Calu3 (cell line): ENCODE data around the gene FATE1. TPM values are rescaled to one million over a fixed set of nuclear protein-coding genes. Genes with fewer than 3 reads are reported as not detected.

Source experiments
- BruUV-seq: library from RNA; stranded (reverse); fragments of 400-500 nt; replicated peaks from 2 replicates; lab custom pipeline; 2021; lab: Mats Ljungman, UMichigan
- CTCF ChIA-PET: fragments of 300-600 bp; sonication (Branson Sonifier 250); formaldehyde crosslinking; loops from one replicate; lab custom pipeline; 2022; ENCODE audit warnings: antibody characterized with exemption; lab: Charles Lee
- DNase-seq: peaks from one replicate; pipeline ENCODE4 v3.0.0; 2022
- H3K27ac Mint-ChIP-seq: one replicate; pipeline ENCODE4 v1.8.0; 2022; ENCODE audit warnings: mixed read lengths; ENCODE audit not compliant: unreplicated experiment
- H3K27me3 Mint-ChIP-seq: one replicate; pipeline ENCODE4 v1.8.0; 2022; ENCODE audit warnings: mixed read lengths; ENCODE audit not compliant: unreplicated experiment
- H3K36me3 Mint-ChIP-seq: one replicate; pipeline ENCODE4 v1.8.0; 2022; ENCODE audit warnings: mild to moderate bottlenecking, moderate library complexity, mixed read lengths; ENCODE audit not compliant: insufficient read depth, unreplicated experiment
- H3K4me1 Mint-ChIP-seq: one replicate; pipeline ENCODE4 v1.8.0; 2022; ENCODE audit warnings: mild to moderate bottlenecking, low read depth, mixed read lengths; ENCODE audit not compliant: unreplicated experiment
- H3K4me3 Mint-ChIP-seq: one replicate; pipeline ENCODE4 v1.8.0; 2022; ENCODE audit warnings: mild to moderate bottlenecking, low read depth, moderate library complexity, mixed read lengths; ENCODE audit not compliant: unreplicated experiment
- H3K9me3 Mint-ChIP-seq: one replicate; pipeline ENCODE4 v1.8.0; 2022; ENCODE audit warnings: low read depth, mixed read lengths; ENCODE audit not compliant: unreplicated experiment
- CTCF ChIP-seq: fragments of 200-600 bp; IDR thresholded peaks from one replicate; pipeline ENCODE4 v1.8.0; 2022; ENCODE audit warnings: antibody characterized with exemption; ENCODE audit not compliant: unreplicated experiment
- intact Hi-C: fragments of 100-400 bp; cut with micrococcal nuclease; formaldehyde crosslinking; loops from one replicate; pipeline ENCODE4 v1.10.0; 2022; ENCODE audit not compliant: unreplicated experiment
- total RNA-seq: library from RNA; stranded (reverse); gene quantifications from 2 replicates; pipeline ENCODE4 v1.2.3, GENCODE V29; 2022

Gene FATE1
- total RNA-seq, 1 experiment from 2014 or later, result not detected

DNA sequence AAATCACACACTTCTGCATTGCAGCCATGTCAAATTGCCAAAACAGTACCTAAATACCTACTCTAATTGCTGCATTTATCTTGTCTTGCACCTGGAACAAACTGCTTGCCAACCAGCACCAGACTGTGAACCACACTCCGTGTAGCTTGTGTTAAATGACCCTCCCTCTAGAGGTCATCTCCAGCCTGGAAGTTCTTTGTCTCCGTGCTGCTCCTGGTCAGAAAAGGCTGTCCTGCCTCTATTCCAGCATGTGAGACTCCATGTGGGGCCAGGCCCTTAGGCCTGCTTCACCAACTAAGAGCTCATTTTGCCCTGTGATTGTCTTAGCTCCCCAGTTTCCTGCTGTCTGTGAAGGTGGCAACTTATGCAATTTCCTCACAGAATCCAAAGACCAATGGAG is 47.0 kb downstream of the FATE1 start:
- Mint-ChIP-seq H3K36me3 (no peaks in the 10 kb centered on the region), H3K4me1 (no peaks in the 10 kb centered on the region), H3K27ac (no peak overlapping the region), H3K27me3 (peaks cover 25% of the 10 kb centered on the region), H3K4me3 (no peak overlapping the region), H3K9me3 (no peaks in the 10 kb centered on the region)
- DNase-seq, result no peak
- no peak for TF ChIP-seq CTCF
- no TSS peak for BruUV-seq
- CTCF ChIA-PET, result no interaction called here
- intact Hi-C loops, result no loop called here

DNA sequence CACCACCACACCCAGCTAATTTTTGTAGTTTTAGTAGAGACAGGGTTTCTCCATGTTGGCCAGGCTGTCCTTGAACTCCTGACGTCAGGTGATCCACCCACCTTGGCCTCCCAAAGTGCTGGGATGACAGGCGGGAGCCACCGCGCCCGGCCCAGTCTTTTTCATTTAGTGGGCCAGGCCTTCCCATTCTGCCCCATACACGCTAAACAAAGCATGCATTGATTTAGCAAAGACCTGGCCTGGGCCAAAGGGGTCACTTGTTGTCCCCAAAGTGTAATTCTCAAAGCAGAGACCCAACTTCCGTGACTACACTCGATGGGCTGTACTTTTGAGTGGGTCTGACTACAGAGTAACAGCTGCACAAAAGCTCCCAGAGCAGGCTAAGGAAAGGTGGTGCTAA is 47.9 kb downstream of the FATE1 start:
- DNase-seq, result no peak
- no TSS peak for BruUV-seq
- TF ChIP-seq CTCF, result no peak
- peaks cover 2% of the 10 kb centered on the region for H3K9me3 Mint-ChIP-seq
- CTCF ChIA-PET, result interaction anchor here (1.1 kb wide), 1 partner anchor 10 kb away, joined by 4 read pairs; no protein-coding TSS in a partner anchor
- H3K4me1 Mint-ChIP-seq, result no peaks in the 10 kb centered on the region
- H3K36me3 Mint-ChIP-seq, result no peaks in the 10 kb centered on the region
- intact Hi-C loops, result no loop called here
- H3K27ac Mint-ChIP-seq, result no peak overlapping the region
- no peak overlapping the region for H3K4me3 Mint-ChIP-seq
- H3K27me3 Mint-ChIP-seq, result peaks cover 25% of the 10 kb centered on the region

DNA sequence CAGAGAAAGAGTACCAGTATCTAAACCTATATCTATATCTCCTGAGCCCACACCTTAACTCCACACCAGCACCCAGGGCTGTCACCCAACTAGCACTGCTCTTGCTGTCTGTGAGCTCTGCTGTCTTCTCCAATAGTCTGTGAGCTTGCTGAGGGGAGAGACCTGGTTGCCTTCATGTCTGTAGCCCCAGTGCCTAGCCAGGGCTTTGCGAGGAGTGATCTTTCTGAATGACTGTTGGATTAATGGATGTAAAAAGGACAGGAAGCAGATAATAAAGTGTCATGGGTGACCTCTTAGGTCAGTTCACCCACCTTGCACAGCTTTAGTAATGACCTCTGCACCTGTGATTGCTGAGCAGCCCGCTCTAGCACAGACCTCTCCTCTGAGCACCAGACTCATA is 49.2 kb downstream of the FATE1 start:
- no peaks in the 10 kb centered on the region for H3K36me3 Mint-ChIP-seq
- BruUV-seq, result no TSS peak
- H3K27ac Mint-ChIP-seq, result no peak overlapping the region
- H3K4me1 Mint-ChIP-seq, result no peaks in the 10 kb centered on the region
- DNase-seq, result no peak
- TF ChIP-seq CTCF, result no peak
- CTCF ChIA-PET, result no interaction called here
- intact Hi-C loops, result no loop called here
- H3K27me3 Mint-ChIP-seq, result peaks cover 29% of the 10 kb centered on the region
- H3K4me3 Mint-ChIP-seq, result no peak overlapping the region
- peaks cover 2% of the 10 kb centered on the region for H3K9me3 Mint-ChIP-seq

DNA sequence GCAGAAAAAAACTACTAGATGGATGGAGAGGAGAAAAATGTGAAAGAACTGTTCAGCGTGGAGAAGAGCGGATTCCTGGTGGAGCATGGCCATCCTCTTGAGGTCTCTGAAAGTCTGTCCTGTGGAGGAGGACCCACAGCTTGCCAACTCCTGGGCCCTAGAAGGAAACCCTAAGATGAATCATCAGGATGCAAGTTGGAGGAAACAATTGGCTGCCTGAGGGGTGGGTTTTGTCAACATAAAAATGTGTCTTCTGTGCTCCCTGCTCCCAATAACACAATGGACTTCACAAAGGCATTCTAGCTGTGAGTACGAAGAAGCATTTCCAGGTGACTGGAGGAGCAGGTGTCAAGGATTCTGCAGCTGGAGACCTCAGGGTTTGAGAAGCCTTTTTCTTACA is 55.9 kb downstream of the FATE1 start:
- TF ChIP-seq CTCF, result no peak
- Mint-ChIP-seq H3K27me3 (peaks cover 47% of the 10 kb centered on the region), H3K9me3 (peaks cover 2% of the 10 kb centered on the region), H3K36me3 (no peaks in the 10 kb centered on the region), H3K27ac (no peak overlapping the region), H3K4me1 (no peaks in the 10 kb centered on the region), H3K4me3 (no peak overlapping the region)
- BruUV-seq, result no TSS peak
- CTCF ChIA-PET, result no interaction called here
- intact Hi-C loops, result no loop called here
- no peak for DNase-seq

Other genes starting within 250 kb of the FATE1 start
- not detected in 2 replicates for gene PASD1, start 152.4 kb upstream of the FATE1 start, total RNA-seq
- not detected in 2 replicates for gene PRRG3, start 20.6 kb upstream of the FATE1 start, total RNA-seq
- not detected in 2 replicates for gene CNGA2, start 18.7 kb downstream of the FATE1 start, total RNA-seq
- not detected in 2 replicates for gene MAGEA4, start 196.9 kb downstream of the FATE1 start, total RNA-seq